NCI-H524 treated with DMSO at 0.1 percent for 48 hours (cell line): ENCODE data around the gene GALNT18.
A peak's percentile ranks its signal among the peaks of the same experiment; 100 is the strongest.
"Not testable (repeated sequence)": the region's sequence is repeated elsewhere in the genome, so short reads cannot be mapped to it uniquely, and the experiment has no call there.

Experiments used
- DNase-seq: peaks from one replicate; lab custom pipeline; 2025; lab: John Stamatoyannopoulos, UW

Gene GALNT18

DNA sequence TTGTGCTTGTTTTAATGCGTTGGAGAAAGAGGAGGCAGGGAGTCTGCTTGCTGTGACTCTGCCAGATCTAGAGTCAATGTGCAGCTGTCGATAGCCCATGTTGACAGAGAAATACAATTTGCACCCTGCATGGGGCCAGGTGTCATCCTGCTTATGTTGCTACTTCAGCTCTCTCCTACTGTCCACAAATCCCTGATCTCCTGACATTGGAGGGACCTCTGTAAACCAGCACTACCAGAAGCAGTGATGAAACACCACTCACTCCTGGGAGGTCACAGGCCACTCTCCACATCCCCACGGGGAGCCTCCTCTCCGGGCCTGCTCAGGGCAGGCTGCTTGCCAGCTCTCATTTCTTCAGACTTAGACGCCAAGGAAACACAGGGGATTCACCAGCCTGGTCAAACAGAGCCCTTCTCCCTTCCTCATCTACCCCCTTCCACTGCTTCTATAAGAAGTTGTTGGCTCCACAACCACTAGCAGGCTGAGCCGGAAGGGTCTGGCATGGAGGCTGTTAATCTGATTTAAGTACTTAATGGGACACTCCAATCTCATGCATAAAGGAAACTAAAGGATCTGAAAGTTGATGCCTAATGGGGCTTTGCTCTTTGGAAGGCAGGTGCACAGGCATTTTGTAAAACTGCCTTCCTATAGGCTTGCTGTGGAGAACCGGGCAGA is 238.8 kb downstream of the GALNT18 start:
- peak; percentile 83 for DNase-seq

DNA sequence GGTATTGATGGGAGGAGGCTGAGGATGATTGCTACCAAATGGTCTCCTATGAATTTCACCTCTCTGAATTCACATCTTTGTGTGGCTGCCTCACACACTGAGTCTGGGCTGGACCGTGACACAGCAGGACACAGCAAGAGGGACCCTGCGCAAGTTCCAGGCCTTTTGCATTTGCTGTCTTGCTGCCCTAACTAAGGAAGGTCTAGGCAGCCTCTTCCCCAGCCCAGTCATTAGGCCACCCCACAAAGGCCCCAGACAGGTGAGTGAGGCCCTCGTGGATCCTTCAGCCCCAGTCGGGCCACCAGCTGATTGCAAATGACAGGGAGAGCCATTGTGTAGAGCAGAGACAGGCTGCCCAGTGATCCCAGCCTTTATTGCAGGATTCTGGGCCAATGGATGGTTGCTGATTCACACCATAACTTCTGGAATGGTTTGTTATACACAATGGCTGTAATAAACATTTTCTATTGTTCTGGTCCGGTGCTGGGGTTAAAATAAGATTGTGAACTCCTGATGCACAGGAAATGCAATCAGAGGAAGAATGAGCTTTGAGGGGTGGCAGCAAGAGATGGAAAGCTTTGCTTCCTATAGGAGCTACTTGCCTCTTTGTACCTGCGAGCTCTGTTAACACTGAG is 240.2 kb downstream of the GALNT18 start:
- DNase-seq: no peak

DNA sequence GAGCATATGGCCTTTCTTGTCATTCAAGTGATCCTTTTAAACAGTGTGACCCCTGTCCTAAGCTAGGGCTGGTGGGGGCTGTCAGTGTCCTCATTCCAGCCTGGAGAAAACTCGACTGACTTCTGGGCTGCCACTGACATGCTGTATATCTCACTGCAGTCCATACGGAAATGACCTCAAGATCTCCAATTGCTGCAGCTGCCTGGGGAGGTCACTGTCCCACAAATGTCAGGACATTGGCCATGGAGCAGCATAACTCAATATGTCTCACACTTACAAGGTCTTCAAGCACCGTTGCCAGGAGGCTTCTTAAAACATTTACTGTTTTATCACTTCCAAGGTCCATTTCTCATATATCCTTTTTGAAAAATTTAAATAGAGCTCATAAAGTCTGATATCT is 240.9 kb downstream of the GALNT18 start:
- no peak for DNase-seq

DNA sequence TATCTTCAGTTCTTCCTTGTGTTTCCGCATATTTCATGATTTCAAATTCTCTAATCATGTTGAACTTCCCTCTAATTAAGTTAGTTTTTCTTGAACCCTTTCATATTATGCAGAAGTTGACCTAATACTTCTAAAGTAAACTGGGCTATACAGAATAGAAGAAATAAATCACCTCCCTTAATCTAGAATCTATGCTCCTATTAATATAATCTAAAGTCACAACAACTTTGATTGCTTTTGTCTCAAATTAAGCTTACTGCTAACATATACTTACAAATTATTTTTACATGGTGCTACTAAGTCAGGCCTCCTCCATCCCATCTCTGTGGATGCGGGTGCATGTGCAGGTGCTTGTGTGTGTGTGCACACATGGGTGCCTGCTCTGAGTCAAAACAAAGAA is 241.5 kb downstream of the GALNT18 start:
- no peak for DNase-seq

DNA sequence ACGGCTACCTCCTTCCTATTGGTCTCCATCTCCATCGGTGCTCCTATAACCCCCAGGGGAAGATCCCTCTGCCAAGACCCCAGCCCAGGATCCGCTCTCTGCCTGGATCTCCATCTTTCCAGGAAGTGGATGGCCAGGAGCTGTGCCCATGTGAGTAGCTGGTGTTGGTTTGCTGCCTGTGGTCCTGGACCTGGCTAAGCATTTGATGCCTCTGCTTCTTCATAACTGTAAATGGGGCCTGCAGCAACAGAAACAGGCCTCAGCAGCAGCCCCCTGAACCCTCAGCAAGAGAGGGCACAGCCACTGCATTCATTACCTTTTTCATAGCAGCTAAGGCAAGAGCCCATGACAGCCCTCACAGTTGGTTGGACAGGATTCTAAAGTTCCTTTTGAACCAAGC is 242.1 kb downstream of the GALNT18 start:
- no peak for DNase-seq

GRCh38 chr11:11378184-11378940 is 243.4 kb downstream of the GALNT18 start:
- no peak for DNase-seq

GRCh38 chr11:11374358-11375148 is 247.3 kb downstream of the GALNT18 start:
- no peak for DNase-seq

- DNase-seq: no peak
Observed at GRCh38 chr11:11373934-11374333, 247.9 kb downstream of the GALNT18 start.

- no peak for DNase-seq
Observed at GRCh38 chr11:11372461-11372860, 249.3 kb downstream of the GALNT18 start.

- no peak for DNase-seq
Observed at GRCh38 chr11:11370962-11371303, 250.9 kb downstream of the GALNT18 start.

DNA sequence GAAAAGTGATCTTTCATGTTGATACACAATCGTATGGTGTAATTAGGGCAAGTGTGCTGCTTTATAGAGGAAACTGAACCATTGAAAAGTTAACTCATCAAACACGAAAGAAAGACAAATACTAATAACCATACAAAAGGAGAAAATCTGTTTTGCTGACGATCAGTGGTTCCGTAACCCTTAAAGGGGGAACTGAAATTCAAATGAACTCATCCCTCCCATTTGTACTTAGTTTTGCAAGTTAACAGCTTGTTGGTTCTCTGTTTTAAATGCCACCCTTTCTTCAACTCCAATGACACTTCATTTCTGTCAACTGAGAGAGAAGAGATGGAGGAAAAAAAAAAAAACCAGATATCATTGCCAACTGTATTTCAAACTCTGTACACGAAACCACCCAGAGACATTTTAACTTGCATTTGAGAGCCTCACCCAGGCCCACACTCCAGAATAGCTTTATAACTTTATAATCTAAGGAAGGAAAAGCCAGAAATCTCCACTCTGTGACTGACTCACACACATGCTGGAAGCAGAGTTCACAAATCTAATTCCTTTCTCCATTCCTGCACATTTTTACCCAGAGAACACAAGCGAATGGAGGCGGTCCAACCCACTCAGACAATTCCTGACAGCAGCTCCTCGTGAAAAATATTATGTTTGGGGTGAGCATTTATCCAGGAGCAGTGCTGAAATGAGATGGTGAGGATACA is 251.4 kb downstream of the GALNT18 start:
- DNase-seq: no peak

DNA sequence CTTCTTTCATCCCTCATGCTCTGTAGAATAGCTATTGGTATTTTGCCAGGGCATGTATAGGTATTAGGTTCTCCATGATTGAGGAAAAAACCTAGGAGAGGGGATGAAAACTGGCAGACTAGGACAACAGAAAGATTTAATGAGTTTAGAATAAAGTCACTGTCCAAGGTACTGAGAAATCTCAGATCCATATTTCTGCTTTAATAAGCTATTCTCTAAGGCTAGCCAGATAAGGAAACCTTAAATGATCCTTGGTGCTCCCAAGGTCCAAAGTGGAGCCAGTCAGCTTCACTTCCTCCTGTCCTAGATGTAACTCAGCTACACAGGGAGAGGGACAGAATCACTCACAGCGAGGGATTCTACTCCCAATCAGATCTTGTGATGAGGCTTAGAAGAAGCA is 255.0 kb downstream of the GALNT18 start:
- DNase-seq: no peak

GRCh38 chr11:11363674-11364073 is 258.1 kb downstream of the GALNT18 start:
- DNase-seq: no peak

DNA sequence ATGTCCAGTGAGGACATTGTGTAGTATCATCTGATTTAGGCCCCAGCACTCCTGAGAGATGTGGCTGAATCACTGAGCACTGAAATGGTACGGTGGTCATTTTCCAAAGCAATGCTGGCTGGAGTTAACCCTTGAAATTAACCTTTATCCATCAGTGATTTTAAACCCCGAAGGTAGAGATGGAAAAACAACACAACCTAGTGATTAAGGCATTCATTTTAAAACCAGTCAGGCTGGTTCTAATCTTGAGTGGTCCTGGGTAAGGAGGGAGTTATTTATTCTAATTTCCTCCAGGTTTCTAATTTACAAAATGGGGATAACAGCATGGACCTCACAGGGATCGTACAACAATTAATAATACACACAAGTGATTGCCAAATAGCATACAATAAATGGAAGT is 262.2 kb downstream of the GALNT18 start:
- no peak for DNase-seq

GRCh38 chr11:11356842-11357241 is 265.0 kb downstream of the GALNT18 start:
- DNase-seq: no peak

DNA sequence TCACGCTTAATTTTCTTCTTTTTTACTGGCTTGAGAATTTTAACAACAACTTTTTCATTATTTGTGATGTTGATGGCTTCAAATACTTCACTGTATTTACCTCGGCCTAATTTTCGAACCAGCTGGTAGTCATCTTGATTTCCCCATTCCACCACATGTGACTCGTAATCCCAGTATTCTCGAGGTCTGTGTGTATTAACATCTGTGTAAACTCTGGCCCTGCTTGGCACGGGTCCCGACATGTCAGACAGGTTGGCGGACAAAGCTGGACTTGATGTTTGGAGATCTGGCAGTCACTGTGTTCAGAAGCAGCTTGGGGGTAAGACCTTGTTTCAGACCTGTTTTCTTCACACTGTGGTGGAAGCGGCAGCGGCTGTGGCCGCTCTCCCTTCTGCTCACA is 268.9 kb downstream of the GALNT18 start, which contains the start of gene CSNK2A3:
CSNK2A3 (minus strand) TSS at position 373 of the 400 bp plus-strand sequence; CDS start at position 242, 131 bp downstream.
- not testable (repeated sequence) for DNase-seq

DNA sequence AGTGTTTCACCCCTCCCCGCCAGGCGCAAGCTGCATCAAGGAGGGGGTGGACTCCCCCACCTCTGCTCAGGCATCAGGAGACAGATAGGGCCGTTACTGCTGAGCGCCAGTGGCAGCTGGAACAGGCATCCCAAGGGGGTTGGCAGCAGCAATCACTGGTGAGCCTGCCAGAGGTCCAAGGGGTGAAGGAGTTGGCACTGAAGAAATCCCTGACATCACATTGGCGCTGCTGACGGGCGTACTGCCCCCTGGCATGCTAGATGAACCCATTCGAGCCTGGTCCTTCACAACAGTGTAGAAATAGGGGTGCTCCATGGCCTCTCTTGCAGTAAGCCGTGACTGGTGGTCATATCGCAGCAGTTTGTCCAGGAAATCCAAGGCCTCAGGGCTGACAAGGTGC is 270.0 kb downstream of the GALNT18 start:
- DNase-seq: not testable (repeated sequence)

DNA sequence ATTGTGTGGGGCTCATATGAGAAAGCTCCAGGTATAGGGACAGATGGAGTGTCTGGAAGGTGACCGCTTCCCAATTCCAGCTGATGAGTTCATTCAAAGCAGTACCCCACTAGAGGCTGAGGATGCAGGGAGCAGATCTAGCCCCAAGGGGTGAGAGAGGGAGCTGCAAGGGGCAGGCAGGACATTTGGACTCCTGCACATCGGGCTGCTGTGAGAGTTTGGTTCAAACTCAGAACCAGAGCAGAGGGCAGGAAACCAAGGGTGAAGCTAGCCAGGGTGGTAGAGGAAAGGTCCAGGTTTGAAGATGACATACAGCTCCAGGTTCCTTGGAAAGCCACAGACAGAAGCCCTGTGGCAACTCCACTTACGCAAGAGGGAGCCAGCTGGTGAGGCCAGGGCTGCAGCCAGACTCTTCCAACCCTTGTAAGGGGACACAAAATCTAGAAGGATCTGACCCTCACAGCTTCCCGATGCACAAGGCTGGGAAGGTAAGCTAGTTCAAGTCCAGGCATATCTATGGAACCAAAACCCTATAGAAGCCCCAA is 270.7 kb downstream of the GALNT18 start:
- no peak for DNase-seq

- no peak for DNase-seq
Observed at GRCh38 chr11:11349870-11350337, 271.9 kb downstream of the GALNT18 start.

DNA sequence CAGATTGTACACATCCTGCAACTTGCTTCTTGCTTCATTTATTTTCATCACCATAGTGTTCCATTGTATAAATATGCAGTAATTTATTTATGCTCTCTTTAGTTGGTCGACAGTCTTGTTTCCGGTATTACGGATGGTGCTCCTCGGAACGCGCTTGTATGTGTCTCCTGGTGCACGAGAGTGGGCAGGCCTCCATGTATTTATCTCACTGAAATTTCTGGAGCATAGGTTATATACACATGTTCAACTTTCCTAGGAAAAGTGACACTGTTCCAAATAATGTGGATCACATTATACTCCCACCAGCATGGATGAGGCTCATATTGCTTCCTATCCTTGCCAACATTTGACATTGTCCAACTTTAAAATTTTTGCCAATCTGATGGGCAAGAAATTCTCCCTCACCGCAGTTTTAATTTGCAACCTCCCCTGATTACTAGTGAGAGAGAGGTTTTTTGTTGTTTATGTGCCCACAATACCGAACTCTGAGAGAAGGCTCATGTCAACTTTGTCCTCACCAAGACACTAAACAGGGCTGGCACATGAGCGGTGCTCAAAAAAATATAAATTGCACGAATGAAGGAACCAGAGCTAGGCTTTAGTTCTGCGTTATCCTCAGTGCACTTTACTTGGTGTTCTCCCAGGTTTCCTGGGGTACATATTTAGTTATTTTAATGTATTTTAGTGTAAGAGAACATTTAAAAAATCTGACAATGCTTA is 272.5 kb downstream of the GALNT18 start:
- no peak for DNase-seq

DNA sequence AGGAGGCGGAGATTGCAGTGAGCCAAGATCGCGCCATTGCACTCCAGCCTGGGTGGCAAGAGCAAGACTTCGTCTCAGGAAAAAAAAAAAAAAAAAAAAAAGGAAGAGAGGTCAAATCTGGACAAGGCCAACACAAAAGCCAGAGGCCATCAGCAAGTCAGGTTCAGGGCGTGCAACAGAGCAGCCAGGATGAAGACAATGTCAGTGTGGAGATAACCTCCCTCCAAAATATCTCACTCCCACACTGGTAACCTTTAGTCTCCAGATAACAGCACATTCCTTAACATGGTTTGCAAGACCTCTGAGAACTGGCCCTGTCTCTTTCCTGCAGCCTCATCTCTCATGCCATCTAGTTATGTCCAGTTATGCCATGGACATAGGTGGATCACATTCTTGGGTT is 273.5 kb downstream of the GALNT18 start:
- DNase-seq: no peak
